Sigmoid colon (tissue), 7 donors: ENCODE measurements around the gene DIAPH1. TPM values are rescaled to one million over a fixed set of nuclear protein-coding genes. Genes with fewer than 3 reads are reported as not detected.
A peak's percentile ranks its signal among the peaks of the same experiment; 100 is the strongest.

ENCODE experiments used
- DNase-seq: peaks from one replicate; pipeline ENCODE4 v3.0.0-alpha.2; 2019
- H3K27ac ChIP-seq, 4 donors: fragments of 200-600 bp; sonication (generic); one replicate each; pipeline ENCODE4 v1.5.1; 2016 to 2019; ENCODE audit warnings: mild to moderate bottlenecking in 1 of 4
- H3K27me3 ChIP-seq, 3 donors: fragments of 200-600 bp; sonication (generic); one replicate each; pipeline ENCODE4 v1.5.1; 2019; ENCODE audit warnings: mild to moderate bottlenecking in 1 of 3
- H3K36me3 ChIP-seq, 4 donors: fragments of 200-600 bp; sonication (generic); one replicate each; pipeline ENCODE4 v1.5.1; 2016 to 2019
- H3K4me1 ChIP-seq, 4 donors: fragments of 200-600 bp; sonication (generic); one replicate each; pipeline ENCODE4 v1.5.1; 2017 to 2019
- H3K4me3 ChIP-seq, 4 donors: fragments of 200-600 bp; sonication (generic); one replicate each; pipeline ENCODE4 v1.5.1; 2017 to 2019; ENCODE audit warnings: mild to moderate bottlenecking in 2 of 4, moderate library complexity in 1 of 4
- H3K9me3 ChIP-seq, 4 donors: fragments of 200-600 bp in 3 of 4; sonication (generic) in 3 of 4; one replicate each; pipeline versions ENCODE4 v1.5.1 to v1.6.1; 2013 to 2019
- CTCF ChIP-seq, 4 experiments: fragments of 450-650 bp in 3 of 4; fragments of 200-600 bp in 1 of 4; IDR thresholded peaks; one replicate each; pipeline ENCODE4 v1.5.1; 2016 to 2019; ENCODE audit warnings: antibody characterized with exemption in 4 of 4, mild to moderate bottlenecking in 3 of 4, moderate library complexity in 2 of 4
- EP300 ChIP-seq, 4 donors: sonication (generic); formaldehyde crosslinking; IDR thresholded peaks; one replicate each; pipeline ENCODE4 v1.6.1; 2017; ENCODE audit warnings: antibody characterized with exemption in 4 of 4
- POLR2A ChIP-seq, 2 donors: fragments of 450-650 bp; IDR thresholded peaks; one replicate each; pipeline ENCODE4 v1.6.1; 2016; ENCODE audit warnings: antibody characterized with exemption in 2 of 2, mild to moderate bottlenecking in 2 of 2, moderate library complexity in 2 of 2
- POLR2AphosphoS5 ChIP-seq, 4 donors: sonication (generic); formaldehyde crosslinking; IDR thresholded peaks; one replicate each; pipeline ENCODE4 v1.6.1; 2017; ENCODE audit warnings: antibody characterized with exemption in 4 of 4
- WGBS, 2 donors: extraction: QIAGEN DNeasy Blood & Tissue Kit; methylation state at CpG; one replicate each; pipeline ENCODE4 v1.1.7; 2013; 5-methylcytosine and 5-hydroxymethylcytosine counted together
- intact Hi-C: fragments of 100-400 bp; cut with DNase I; formaldehyde crosslinking; loops from one replicate; pipeline ENCODE4 v1.15.1; 2023
- polyA plus RNA-seq, 3 donors: library from polyadenylated mRNA; stranded (reverse); fragments of 200-250 nt; gene quantifications; one replicate each; pipeline ENCODE4 v1.2.3, GENCODE V29; 2013
- total RNA-seq, 4 donors: library from RNA; depleted of rRNA; stranded (reverse); fragments of >200 nt; gene quantifications; one replicate each; pipeline ENCODE4 v1.1.0, GENCODE V29; 2016
- donor health status: healthy with polysubstance abuse.
- donor health status: Bipolar disorder and iron deficiency.
- donor health status: healthy.

Gene DIAPH1
- total and polyA plus RNA-seq, 7 donors: 14.4 to 105 (median 26.9) TPM

- whole genome bisulfite sequencing, 2 donors: 82 to 89% methylated on average over 5 of the region's 5 CpGs
- Histone ChIP-seq H3K36me3 (peaks cover 0 to 35% (median 0%) of the 10 kb centered on the region in 4 donors), H3K4me3 (no peak overlapping the region), H3K27me3 (no peaks in the 10 kb centered on the region), H3K9me3 (no peaks in the 10 kb centered on the region), H3K27ac (peak overlapping the region; percentile 60 to 84 (median 66)), H3K4me1 (peaks cover 0 to 40% (median 28%) of the 10 kb centered on the region in 4 donors)
- intact Hi-C loops: loop anchor here (5.0 kb wide), 1 partner anchor 122 kb away; the partner anchor contains the start of gene PCDHGB6
- TF ChIP-seq CTCF (IDR thresholded peaks at IDR 0.05): no peak
- TF ChIP-seq POLR2AphosphoS5 (IDR thresholded peaks at IDR 0.05): no peak
- no peak for TF ChIP-seq EP300 (IDR thresholded peaks at IDR 0.05)
- no peak for TF ChIP-seq POLR2A (IDR thresholded peaks at IDR 0.05)
- no peak for DNase-seq
Measured at GRCh38 chr5:141529002-141529401, 89.8 kb downstream of the DIAPH1 start.

GRCh38 chr5:141528291-141528984, 90.4 kb downstream of the DIAPH1 start:
- no peaks in the 10 kb centered on the region for H3K27me3 ChIP-seq
- WGBS, 2 donors: 80 to 92% methylated on average over 11 of the region's 11 CpGs
- TF ChIP-seq EP300 (IDR thresholded peaks at IDR 0.05): no peak
- TF ChIP-seq CTCF (IDR thresholded peaks at IDR 0.05): no peak
- TF ChIP-seq POLR2A (IDR thresholded peaks at IDR 0.05): no peak
- TF ChIP-seq POLR2AphosphoS5 (IDR thresholded peaks at IDR 0.05): peak in 2 of 4 donors; percentile 5 to 12
- no peaks in the 10 kb centered on the region for H3K9me3 ChIP-seq
- intact Hi-C loops: loop anchor here (5.0 kb wide), 1 partner anchor 121 kb away; the partner anchor contains the start of gene PCDHGB6
- DNase-seq: peak; percentile 70
- H3K4me1 ChIP-seq: peaks cover 0 to 45% (median 29%) of the 10 kb centered on the region in 4 donors
- peak overlapping the region; percentile 60 to 84 (median 66) for H3K27ac ChIP-seq
- peaks cover 0 to 35% (median 0%) of the 10 kb centered on the region in 4 donors for H3K36me3 ChIP-seq
- H3K4me3 ChIP-seq: no peak overlapping the region

GRCh38 chr5:141527426-141527825, 91.4 kb downstream of the DIAPH1 start:
- H3K27me3 ChIP-seq: no peaks in the 10 kb centered on the region
- peaks cover 0 to 30% (median 0%) of the 10 kb centered on the region in 4 donors for H3K36me3 ChIP-seq
- peaks cover 0 to 49% (median 29%) of the 10 kb centered on the region in 4 donors for H3K4me1 ChIP-seq
- H3K9me3 ChIP-seq: no peaks in the 10 kb centered on the region
- DNase-seq: no peak
- 72 to 80% methylated on average over 1 of the region's 1 CpG for WGBS, 2 donors
- H3K4me3 ChIP-seq: no peak overlapping the region
- TF ChIP-seq POLR2AphosphoS5 (IDR thresholded peaks at IDR 0.05) (peak in 1 of 4 donors; percentile 34), POLR2A (IDR thresholded peaks at IDR 0.05) (no peak)
- intact Hi-C loops: loop anchor here (5.0 kb wide), 1 partner anchor 120 kb away; the partner anchor contains the start of gene PCDHGB6
- H3K27ac ChIP-seq: peak overlapping the region; percentile 60 to 84 (median 66)

GRCh38 chr5:141525653-141526052, 93.1 kb downstream of the DIAPH1 start:
- Histone ChIP-seq H3K9me3 (no peaks in the 10 kb centered on the region), H3K4me3 (no peak overlapping the region), H3K4me1 (peaks cover 0 to 65% (median 37%) of the 10 kb centered on the region in 4 donors), H3K27me3 (no peaks in the 10 kb centered on the region), H3K36me3 (peaks cover 0 to 25% (median 0%) of the 10 kb centered on the region in 4 donors), H3K27ac (peak overlapping the region; percentile 63 to 73 (median 68))
- intact Hi-C loops: loop anchor here (2.0 to 5.0 kb wide), 3 partner anchors 17 to 118 kb away; partner anchors contain the start of gene PCDHGB6
- DNase-seq: no peak
- TF ChIP-seq POLR2AphosphoS5 (IDR thresholded peaks at IDR 0.05): no peak
- no peak for TF ChIP-seq POLR2A (IDR thresholded peaks at IDR 0.05)
- no peak for TF ChIP-seq CTCF (IDR thresholded peaks at IDR 0.05)
- TF ChIP-seq EP300 (IDR thresholded peaks at IDR 0.05): no peak
- 26 to 63% methylated on average over 7 of the region's 7 CpGs for WGBS, 2 donors
